Sigmoid colon (tissue), 7 donors: ENCODE results near the gene IPO13. TPM values are rescaled to one million over a fixed set of nuclear protein-coding genes. Genes with fewer than 3 reads are reported as not detected.

Experiments
- DNase-seq: peaks from one replicate; pipeline ENCODE4 v3.0.0-alpha.2; 2019
- H3K27ac ChIP-seq, 4 donors: fragments of 200-600 bp; sonication (generic); one replicate each; pipeline ENCODE4 v1.5.1; 2016 to 2019; ENCODE audit warnings: mild to moderate bottlenecking in 1 of 4
- H3K27me3 ChIP-seq, 3 donors: fragments of 200-600 bp; sonication (generic); one replicate each; pipeline ENCODE4 v1.5.1; 2019; ENCODE audit warnings: mild to moderate bottlenecking in 1 of 3
- H3K36me3 ChIP-seq, 4 donors: fragments of 200-600 bp; sonication (generic); one replicate each; pipeline ENCODE4 v1.5.1; 2016 to 2019
- H3K4me1 ChIP-seq, 4 donors: fragments of 200-600 bp; sonication (generic); one replicate each; pipeline ENCODE4 v1.5.1; 2017 to 2019
- H3K4me3 ChIP-seq, 4 donors: fragments of 200-600 bp; sonication (generic); one replicate each; pipeline ENCODE4 v1.5.1; 2017 to 2019; ENCODE audit warnings: mild to moderate bottlenecking in 2 of 4, moderate library complexity in 1 of 4
- H3K9me3 ChIP-seq, 4 donors: fragments of 200-600 bp in 3 of 4; sonication (generic) in 3 of 4; one replicate each; pipeline versions ENCODE4 v1.5.1 to v1.6.1; 2013 to 2019
- EP300 ChIP-seq, 4 donors: sonication (generic); formaldehyde crosslinking; IDR thresholded peaks; one replicate each; pipeline ENCODE4 v1.6.1; 2017; ENCODE audit warnings: antibody characterized with exemption in 4 of 4
- POLR2A ChIP-seq, 2 donors: fragments of 450-650 bp; IDR thresholded peaks; one replicate each; pipeline ENCODE4 v1.6.1; 2016; ENCODE audit warnings: antibody characterized with exemption in 2 of 2, mild to moderate bottlenecking in 2 of 2, moderate library complexity in 2 of 2
- POLR2AphosphoS5 ChIP-seq, 4 donors: sonication (generic); formaldehyde crosslinking; IDR thresholded peaks; one replicate each; pipeline ENCODE4 v1.6.1; 2017; ENCODE audit warnings: antibody characterized with exemption in 4 of 4
- WGBS, 2 donors: extraction: QIAGEN DNeasy Blood & Tissue Kit; methylation state at CpG; one replicate each; pipeline ENCODE4 v1.1.7; 2013; 5-methylcytosine and 5-hydroxymethylcytosine counted together
- intact Hi-C: fragments of 100-400 bp; cut with DNase I; formaldehyde crosslinking; loops from one replicate; pipeline ENCODE4 v1.15.1; 2023
- polyA plus RNA-seq, 3 donors: library from polyadenylated mRNA; stranded (reverse); fragments of 200-250 nt; gene quantifications; one replicate each; pipeline ENCODE4 v1.2.3, GENCODE V29; 2013
- total RNA-seq, 4 donors: library from RNA; depleted of rRNA; stranded (reverse); fragments of >200 nt; gene quantifications; one replicate each; pipeline ENCODE4 v1.1.0, GENCODE V29; 2016
- TF ChIP-seq, protein P1 (sequence below), 4 experiments: fragments of 450-650 bp in 3 of 4; fragments of 200-600 bp in 1 of 4; IDR thresholded peaks; one replicate each; pipeline ENCODE4 v1.5.1; 2016 to 2019; ENCODE audit warnings: antibody characterized with exemption in 4 of 4, mild to moderate bottlenecking in 3 of 4, moderate library complexity in 2 of 4
- donor health status: healthy with polysubstance abuse.
- donor health status: Bipolar disorder and iron deficiency.
- donor health status: healthy.

The IPO13 gene
- total and polyA plus RNA-seq, 7 donors = 9.6 to 27.1 (median 16.1) TPM

GRCh38 chr1:44002165-44002564 lies 55.4 kb downstream of the IPO13 start:
- H3K27me3 ChIP-seq = no peaks in the 10 kb centered on the region
- peaks cover 0 to 6% (median 3%) of the 10 kb centered on the region in 4 donors for H3K4me1 ChIP-seq
- intact Hi-C loops = loop anchor here (10.0 kb wide), 1 partner anchor 593 kb away; no protein-coding TSS in a partner anchor
- no peak overlapping the region for H3K27ac ChIP-seq
- WGBS, 2 donors = 86 to 88% methylated on average over 8 of the region's 8 CpGs
- peaks cover 8 to 39% (median 9%) of the 10 kb centered on the region in 4 donors for H3K36me3 ChIP-seq
- no peak for DNase-seq
- TF ChIP-seq, protein P1, sequence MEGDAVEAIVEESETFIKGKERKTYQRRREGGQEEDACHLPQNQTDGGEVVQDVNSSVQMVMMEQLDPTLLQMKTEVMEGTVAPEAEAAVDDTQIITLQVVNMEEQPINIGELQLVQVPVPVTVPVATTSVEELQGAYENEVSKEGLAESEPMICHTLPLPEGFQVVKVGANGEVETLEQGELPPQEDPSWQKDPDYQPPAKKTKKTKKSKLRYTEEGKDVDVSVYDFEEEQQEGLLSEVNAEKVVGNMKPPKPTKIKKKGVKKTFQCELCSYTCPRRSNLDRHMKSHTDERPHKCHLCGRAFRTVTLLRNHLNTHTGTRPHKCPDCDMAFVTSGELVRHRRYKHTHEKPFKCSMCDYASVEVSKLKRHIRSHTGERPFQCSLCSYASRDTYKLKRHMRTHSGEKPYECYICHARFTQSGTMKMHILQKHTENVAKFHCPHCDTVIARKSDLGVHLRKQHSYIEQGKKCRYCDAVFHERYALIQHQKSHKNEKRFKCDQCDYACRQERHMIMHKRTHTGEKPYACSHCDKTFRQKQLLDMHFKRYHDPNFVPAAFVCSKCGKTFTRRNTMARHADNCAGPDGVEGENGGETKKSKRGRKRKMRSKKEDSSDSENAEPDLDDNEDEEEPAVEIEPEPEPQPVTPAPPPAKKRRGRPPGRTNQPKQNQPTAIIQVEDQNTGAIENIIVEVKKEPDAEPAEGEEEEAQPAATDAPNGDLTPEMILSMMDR (IDR thresholded peaks at IDR 0.05) = no peak
- TF ChIP-seq POLR2AphosphoS5 (IDR thresholded peaks at IDR 0.05) = no peak
- no peak for TF ChIP-seq EP300 (IDR thresholded peaks at IDR 0.05)
- TF ChIP-seq POLR2A (IDR thresholded peaks at IDR 0.05) = no peak
- H3K4me3 ChIP-seq = no peak overlapping the region
- H3K9me3 ChIP-seq = no peaks in the 10 kb centered on the region

DNA sequence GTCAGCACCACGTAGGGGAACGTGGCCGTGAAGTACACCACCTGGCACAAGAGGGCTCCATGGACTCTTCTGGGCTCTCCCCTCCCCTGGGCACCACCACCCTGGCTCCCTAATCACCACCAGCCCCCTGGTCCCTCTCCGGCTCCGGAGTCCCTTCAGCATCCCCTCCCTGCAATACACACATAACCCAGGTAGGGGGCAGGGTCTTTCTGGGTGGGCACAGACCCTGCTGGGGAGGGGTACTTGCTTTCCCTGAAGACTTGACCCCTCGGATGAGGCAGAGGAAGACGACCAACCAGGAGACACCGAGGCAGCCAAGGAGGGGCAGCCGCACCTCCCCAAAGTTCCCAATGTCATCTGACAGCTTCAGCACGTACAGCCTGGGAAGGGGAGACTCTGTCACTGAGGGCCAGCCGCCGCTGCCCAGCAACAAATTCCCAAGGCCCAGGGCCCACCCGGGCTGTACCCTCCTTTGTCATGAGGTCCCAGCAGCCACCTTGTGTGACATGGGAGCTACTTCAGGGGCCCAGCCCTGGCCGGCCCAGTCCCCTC lies 55.9 kb downstream of the IPO13 start:
- Histone ChIP-seq H3K27me3 (no peaks in the 10 kb centered on the region), H3K36me3 (peaks cover 8 to 43% (median 9%) of the 10 kb centered on the region in 4 donors), H3K9me3 (no peaks in the 10 kb centered on the region), H3K4me1 (peaks cover 0 to 6% (median 3%) of the 10 kb centered on the region in 4 donors), H3K27ac (no peak overlapping the region), H3K4me3 (no peak overlapping the region)
- 89 to 90% methylated on average over 14 of the region's 14 CpGs for WGBS, 2 donors
- DNase-seq = no peak
- intact Hi-C loops = loop anchor here (10.0 kb wide), 1 partner anchor 592 kb away; no protein-coding TSS in a partner anchor
- no peak for TF ChIP-seq POLR2AphosphoS5 (IDR thresholded peaks at IDR 0.05)
- TF ChIP-seq, protein P1 (IDR thresholded peaks at IDR 0.05) = no peak
- no peak for TF ChIP-seq POLR2A (IDR thresholded peaks at IDR 0.05)
- TF ChIP-seq EP300 (IDR thresholded peaks at IDR 0.05) = no peak

DNA sequence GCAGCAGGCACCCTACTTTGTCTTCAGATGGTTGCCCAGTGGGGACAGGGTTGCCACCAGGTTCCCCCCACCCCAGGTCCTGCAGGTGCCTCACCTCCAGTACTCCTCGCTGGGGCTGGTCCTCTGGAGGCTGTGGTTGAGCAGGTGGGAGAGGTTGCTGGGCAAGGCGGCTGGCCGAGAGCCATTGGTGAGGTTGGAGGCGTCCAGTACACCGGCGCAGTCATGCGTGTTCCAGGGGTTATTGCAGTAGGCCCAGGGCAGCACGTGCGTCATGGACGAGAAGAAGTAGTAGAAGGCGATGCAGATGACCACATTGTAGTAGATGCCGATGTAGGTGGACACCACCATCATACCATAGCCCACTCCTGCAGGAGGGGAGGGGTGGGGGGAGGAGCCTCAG lies 61.5 kb downstream of the IPO13 start:
- peaks cover 0 to 19% (median 0%) of the 10 kb centered on the region in 4 donors for H3K36me3 ChIP-seq
- H3K4me3 ChIP-seq = no peak overlapping the region
- H3K27me3 ChIP-seq = no peaks in the 10 kb centered on the region
- intact Hi-C loops = loop anchor here (10.0 kb wide), 1 partner anchor 587 kb away; no protein-coding TSS in a partner anchor
- no peaks in the 10 kb centered on the region for H3K9me3 ChIP-seq
- 96 to 97% methylated on average over 12 of the region's 12 CpGs for WGBS, 2 donors
- H3K4me1 ChIP-seq = peaks cover 0 to 6% (median 3%) of the 10 kb centered on the region in 4 donors
- H3K27ac ChIP-seq = no peak overlapping the region
- TF ChIP-seq POLR2A (IDR thresholded peaks at IDR 0.05) (no peak), EP300 (IDR thresholded peaks at IDR 0.05) (no peak), POLR2AphosphoS5 (IDR thresholded peaks at IDR 0.05) (no peak)
- TF ChIP-seq, protein P1 (IDR thresholded peaks at IDR 0.05) = no peak
- DNase-seq = no peak

DNA sequence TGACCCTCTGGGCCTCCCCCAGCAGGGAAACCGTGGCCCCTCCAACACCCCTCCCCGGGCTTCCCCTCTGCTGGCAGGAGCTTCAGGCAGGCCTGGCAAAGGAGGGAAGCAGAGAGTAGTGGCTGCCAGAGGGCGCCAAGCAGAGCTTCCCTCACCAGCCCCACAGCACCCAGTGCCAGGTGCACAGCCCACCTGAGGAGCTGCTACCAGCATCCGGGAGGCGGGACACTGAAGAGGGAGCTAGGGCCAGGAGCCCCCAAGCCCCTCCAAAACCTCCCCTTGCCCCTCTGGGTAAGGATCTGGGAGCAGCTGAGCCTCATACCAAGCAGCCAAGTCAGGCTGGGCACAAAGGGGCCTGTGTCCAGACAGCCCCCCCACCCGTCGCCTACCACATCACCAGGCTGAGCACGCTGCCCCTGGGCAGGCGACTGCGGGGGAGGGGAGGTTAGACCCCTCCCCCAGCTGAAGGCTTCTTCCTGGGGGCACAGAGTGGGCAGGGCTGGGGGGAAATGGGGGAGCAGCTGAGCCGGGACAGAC lies 64.3 kb downstream of the IPO13 start:
- H3K4me3 ChIP-seq = no peak overlapping the region
- H3K27ac ChIP-seq = no peak overlapping the region
- no peaks in the 10 kb centered on the region for H3K27me3 ChIP-seq
- peaks cover 0 to 19% (median 0%) of the 10 kb centered on the region in 4 donors for H3K36me3 ChIP-seq
- H3K9me3 ChIP-seq = no peaks in the 10 kb centered on the region
- TF ChIP-seq EP300 (IDR thresholded peaks at IDR 0.05) (no peak), POLR2AphosphoS5 (IDR thresholded peaks at IDR 0.05) (no peak), POLR2A (IDR thresholded peaks at IDR 0.05) (no peak)
- TF ChIP-seq, protein P1 (IDR thresholded peaks at IDR 0.05) = no peak
- 86 to 91% methylated on average over 11 of the region's 11 CpGs for WGBS, 2 donors
- no peak for DNase-seq
- H3K4me1 ChIP-seq = peaks cover 0 to 3% (median under 1%) of the 10 kb centered on the region in 4 donors
- intact Hi-C loops = no loop called here
